HG02938 (cell line): ENCODE results near the gene NOD2.

Experiments
- ATAC-seq: cut with Tn5 transposase; IDR thresholded peaks from one replicate; pipeline ENCODE4 v1.9.1; 2021; ENCODE audit warnings: mild to moderate bottlenecking, moderate library complexity; ENCODE audit not compliant: unreplicated experiment

Gene NOD2

DNA sequence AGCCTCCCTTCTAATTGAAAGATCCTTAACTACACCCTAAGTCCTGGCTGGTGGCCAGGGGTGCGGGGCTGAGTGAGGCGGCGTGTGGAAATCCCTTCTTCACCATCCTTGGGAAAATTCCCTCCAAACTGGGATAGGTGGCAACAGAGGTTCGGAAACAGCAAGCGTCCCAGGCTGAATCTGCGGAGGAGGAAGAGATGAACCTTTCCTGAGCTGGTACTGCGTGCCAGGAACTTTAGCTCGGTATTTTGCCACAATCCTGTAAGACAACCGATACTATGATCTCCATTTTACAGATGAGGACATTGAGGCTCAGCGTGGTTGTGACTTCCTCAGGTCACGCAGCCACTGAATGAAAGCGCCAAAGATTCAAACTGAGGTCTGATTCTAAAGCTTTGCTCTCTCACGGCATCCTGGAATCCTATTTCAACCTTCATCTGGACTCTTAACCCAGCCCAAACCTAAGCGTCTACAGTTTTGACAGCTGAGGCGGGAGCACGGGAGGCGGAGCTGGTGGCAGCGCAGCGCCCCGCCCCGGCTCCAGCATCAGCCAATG, 47.9 kb downstream of the NOD2 start:
- no peak for ATAC-seq

DNA sequence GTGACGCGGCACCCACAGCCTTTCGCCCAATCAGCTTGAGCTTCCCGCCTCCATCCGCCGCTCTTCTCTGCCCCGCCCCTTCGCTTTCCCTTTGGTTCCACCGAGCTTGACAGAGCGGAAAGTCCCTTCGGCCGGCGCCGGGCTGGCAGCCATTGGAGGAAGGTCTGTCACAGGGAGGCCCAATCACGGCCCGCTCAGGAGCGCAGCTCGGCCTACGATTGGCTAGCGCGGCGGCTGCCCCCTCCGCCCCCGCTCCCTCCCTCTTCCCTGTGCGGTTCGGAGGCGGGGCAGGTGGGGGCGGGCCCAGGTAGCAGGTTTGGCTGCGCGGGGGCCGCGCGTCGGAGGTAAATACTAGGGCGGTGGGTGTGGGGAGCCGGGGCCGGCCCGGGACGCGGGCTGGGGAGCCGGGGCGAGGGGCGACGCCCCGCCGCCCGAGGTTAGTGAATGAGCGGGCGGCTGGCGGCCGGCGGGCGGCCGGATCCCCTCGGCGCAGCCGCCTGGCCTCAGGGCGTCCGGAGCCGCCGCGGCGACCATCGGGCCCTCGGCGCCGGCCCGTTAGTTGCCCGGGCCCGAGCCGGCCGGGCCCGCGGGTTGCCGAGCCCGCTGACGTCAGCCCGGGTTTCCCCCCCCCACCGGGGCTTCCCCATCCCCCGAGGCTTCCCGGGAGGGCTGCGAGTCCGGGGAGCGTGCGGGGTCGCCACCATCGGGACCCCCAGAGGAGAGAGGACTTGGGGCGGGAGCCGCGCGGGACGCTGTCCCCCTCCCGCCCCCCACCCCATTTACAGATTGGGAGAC, 48.6 kb downstream of the NOD2 start, which contains the start of gene CYLD:
TSS of gene CYLD (plus strand) at position 306 of the 795 bp plus-strand sequence. CDS start 7,613 bp downstream, outside the sequence.
- peak; percentile 93 for ATAC-seq

- ATAC-seq = no peak
Measured at GRCh38 chr16:50742576-50743200, 49.3 kb downstream of the NOD2 start.

DNA sequence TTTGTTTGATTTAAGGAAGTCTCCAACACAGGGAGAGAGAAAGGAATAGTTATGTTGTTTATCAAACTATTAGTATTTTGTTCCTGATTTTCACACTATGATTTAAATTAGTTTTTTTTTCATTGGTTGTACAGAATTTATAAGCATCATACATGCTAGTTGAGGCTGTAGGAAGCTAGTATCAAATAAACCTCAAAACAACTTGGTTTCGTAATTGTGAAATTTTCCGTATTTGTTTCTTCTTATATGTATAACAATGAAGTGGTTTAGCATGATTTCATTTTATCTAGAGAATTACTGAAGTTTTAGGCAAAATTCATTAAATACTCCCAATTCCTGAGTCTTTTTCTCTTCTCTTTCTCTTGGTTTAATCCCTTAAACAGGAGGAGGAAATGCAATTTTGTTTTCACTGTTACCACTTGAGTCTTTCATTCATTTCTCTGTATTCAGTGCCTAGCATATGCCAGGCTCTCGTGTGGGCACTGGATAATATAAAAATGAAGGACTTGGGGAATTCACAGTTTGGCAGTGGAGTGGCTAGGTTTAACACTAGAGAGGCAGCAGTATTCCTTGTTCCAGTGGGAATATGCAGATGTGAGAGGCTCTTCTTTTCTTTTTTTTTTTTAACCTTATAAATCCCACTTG, 50.3 kb downstream of the NOD2 start:
- no peak for ATAC-seq

GRCh38 chr16:50744881-50745280, 51.5 kb downstream of the NOD2 start:
- ATAC-seq = no peak

- ATAC-seq = no peak
Measured at GRCh38 chr16:50745940-50746339, 52.5 kb downstream of the NOD2 start.

DNA sequence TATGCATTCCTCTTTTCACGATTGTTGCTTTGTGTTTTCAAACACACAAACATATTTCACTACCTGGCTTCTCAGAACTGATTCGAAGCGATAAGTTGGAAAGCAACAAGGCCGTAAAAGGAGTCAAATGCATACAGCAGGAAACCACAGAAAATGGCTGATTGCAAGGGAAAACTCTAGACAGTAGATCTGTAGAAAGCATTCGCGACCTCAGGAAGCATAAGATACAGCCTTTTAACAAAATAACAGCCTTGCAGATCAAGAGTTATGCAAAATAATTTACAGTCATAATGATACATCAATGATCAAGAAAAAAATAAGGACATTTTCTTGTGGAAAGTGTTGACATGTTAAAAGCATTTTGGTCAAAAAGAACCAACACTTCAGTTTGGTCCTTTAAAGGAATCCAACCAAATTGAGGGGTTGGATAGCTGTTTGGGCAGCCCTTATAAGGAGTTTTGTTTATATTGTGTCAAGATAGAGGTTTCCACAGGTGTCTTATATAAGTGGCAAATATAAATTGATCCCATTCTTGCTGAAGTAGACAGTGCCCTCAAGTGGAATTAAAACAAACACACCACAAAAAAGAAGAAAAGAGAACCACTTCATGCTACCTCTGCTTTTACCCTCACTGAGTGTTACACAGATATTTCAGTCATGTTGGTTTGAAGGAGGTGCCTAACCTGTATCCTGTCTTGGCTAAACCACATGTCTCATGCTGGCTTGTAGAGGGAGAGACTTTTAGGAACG, 54.0 kb downstream of the NOD2 start:
- ATAC-seq = peak; percentile 67

GRCh38 chr16:50751528-50751927, 58.1 kb downstream of the NOD2 start:
- ATAC-seq = no peak

DNA sequence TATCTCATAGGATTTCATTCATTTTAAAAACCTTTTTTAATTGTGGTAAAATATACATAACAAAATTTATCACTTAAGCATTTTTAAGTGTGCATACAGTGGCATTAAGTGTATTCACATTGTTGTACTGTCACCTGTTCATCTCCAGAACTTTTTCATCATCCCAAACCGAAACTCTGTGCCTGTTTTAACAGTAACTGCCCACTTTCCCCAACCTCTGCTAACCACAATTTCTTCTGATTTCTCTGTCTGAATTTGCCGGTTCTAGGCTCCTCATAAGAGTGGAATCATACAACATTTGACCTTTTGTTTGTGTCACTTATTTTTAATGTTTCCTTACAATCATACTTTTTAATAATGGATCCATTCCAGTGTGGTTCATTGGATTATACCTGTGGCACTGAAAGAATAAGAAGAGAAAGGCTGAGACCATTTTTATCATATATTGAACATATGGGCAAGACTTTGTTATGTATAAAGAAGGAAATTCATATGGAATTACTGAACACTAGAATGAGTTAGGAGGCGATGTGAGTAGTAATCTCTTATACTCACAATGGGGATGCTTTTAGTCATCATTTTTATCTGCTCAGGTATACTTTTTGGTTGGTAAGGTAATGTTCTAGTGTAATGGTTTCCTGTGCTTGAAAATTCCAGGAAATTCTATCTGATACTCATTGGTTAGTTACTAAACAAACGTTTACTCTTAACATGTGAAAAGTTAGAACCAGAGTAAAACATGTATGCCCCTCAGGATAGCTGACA, 59.2 kb downstream of the NOD2 start:
- ATAC-seq = no peak

DNA sequence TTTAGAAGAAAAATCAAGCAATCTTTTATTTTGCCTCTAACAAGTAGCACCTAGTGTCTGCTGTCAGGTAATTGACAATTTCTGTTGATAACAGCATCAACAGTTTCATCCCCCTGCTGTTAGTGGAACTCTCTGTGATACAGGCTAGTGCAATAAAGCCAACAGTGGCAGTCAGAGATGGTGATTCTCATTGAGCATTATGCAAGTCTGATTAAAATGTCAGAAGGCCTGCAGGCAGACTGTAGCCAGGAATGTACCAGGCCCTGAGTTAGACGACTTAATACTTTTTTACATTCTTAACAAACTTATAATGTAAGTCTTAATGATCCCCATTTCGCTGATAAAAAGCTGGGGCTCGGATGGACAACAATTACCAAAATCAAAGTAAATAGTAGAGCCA, 63.1 kb downstream of the NOD2 start:
- no peak for ATAC-seq

DNA sequence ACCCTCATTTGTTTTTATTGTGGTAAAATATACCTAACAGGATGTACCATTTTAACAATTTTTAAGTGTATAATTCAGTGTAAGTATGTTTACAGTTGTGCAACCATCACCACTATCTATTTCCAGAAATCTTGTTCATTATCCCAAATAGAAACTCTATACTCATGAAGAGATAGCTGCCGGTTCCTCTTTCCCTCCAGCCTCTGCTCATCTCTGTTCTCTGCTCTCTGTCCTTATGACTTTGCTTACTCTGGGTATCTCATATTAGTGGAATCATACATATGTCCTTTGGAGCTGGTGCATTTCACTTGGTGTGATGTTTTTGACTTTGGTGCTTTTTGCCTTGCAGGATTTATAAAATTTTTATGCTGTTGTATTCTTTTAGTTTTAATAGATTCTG, 67.9 kb downstream of the NOD2 start:
- no peak for ATAC-seq

GRCh38 chr16:50762241-50762640, 68.8 kb downstream of the NOD2 start:
- no peak for ATAC-seq

DNA sequence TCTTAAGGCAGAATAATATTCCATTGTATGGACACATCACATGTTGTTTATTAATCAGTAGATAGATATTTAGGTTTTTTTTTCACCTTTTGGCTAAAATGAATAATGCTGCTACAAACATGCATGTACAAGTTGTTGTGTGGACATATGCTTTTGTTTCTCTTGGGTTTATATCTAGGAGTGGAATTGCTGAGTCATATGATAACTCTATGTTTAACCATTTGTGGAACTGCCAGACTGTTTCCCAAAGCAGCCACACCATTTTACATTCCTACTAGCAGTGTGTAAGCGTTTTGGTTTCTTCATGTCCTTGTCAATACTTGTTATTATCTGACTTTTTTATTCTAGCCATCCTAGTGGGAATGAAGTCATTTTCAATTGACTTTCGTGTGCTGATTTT, 69.8 kb downstream of the NOD2 start:
- no peak for ATAC-seq

GRCh38 chr16:50765260-50765659, 71.9 kb downstream of the NOD2 start:
- no peak for ATAC-seq

GRCh38 chr16:50765861-50766260, 72.5 kb downstream of the NOD2 start:
- ATAC-seq = no peak

GRCh38 chr16:50767197-50767596, 73.8 kb downstream of the NOD2 start:
- ATAC-seq = no peak

DNA sequence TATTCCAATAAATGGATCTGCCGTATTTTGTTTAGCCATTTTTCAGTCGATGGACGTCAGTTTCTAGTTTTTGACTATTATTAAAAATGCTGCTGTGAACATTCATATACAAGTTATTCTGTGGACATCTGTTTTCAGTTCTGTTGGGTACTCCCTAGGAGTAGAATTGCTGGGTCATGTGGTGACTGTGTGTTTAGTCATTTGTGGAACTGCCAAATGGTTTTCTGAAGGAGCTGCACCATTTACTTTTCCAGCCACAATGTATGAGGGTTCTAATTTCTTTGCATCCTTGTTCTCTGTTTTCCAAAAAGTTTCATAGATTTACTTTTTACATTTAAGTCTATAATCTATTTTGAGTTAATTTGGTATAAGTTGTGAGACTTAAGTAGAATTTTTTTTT, 78.0 kb downstream of the NOD2 start:
- no peak for ATAC-seq

DNA sequence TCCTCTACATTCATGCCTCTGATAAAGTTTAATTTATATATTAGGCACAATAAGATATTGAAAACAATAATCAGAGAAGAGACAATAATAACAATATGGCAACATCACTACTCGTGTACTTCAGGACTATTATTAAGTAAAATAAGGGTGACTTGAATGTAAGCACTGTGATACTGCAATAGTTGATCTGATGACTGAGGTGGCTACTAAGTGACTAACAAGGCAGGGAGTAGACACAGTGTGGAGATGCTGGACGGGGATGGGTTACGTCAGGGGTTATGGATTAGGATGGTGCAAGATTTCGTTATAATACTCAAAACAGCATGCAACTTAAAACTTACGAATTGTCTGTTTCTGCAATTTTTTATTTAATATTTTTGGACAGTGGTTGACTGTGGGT, 81.0 kb downstream of the NOD2 start:
- no peak for ATAC-seq

GRCh38 chr16:50774960-50775359, 81.6 kb downstream of the NOD2 start:
- ATAC-seq = no peak

DNA sequence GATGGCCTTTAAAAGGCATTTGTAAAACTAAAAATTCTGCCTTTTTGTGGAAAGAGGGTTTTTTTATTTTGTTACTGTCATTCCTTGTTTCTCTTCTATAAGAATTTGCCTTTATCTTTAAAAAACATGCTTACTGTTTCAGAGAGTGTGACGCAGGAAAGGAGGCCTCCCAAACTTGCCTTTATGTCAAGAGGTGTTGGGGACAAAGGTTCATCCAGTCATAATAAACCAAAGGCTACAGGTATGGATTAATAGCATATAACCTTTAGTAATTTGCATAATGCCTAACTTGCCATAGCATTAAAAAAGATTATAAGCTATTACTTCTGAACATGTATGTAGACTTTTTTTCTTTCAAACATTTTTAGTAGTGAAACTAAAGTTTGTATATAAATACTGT, 82.6 kb downstream of the NOD2 start:
- ATAC-seq = no peak
